Neuronal stem cell (in vitro differentiated cells): ENCODE data around the gene ETFA.

Experiments used
- DNase-seq: peaks from one replicate; pipeline ENCODE4 v3.0.0-alpha.2; 2013; ENCODE audit warnings: low spot score
- H2AFZ ChIP-seq: one replicate; pipeline ENCODE4 v1.6.1; 2013; ENCODE audit warnings: mild to moderate bottlenecking, low read length, inconsistent platforms
- H2AK5ac ChIP-seq: 2 replicates; pipeline ENCODE4 v1.6.1; 2013; ENCODE audit warnings: low read depth, mild to moderate bottlenecking, inconsistent platforms, low read length, moderate library complexity, mixed read lengths
- H2BK120ac ChIP-seq: 2 replicates; pipeline ENCODE4 v1.6.1; 2013; ENCODE audit warnings: low read depth, mild to moderate bottlenecking, inconsistent platforms, low read length, moderate library complexity, mixed read lengths
- H2BK12ac ChIP-seq: one replicate; pipeline ENCODE4 v1.6.1; 2013; ENCODE audit warnings: low read length, inconsistent platforms
- H2BK15ac ChIP-seq: 2 replicates; pipeline ENCODE4 v1.6.1; 2013; ENCODE audit warnings: mild to moderate bottlenecking, low read length, inconsistent platforms, mixed read lengths
- H2BK5ac ChIP-seq: one replicate; pipeline ENCODE4 v1.6.1; 2013; ENCODE audit warnings: inconsistent platforms, mild to moderate bottlenecking, low read length, moderate library complexity
- H3K14ac ChIP-seq: one replicate; pipeline ENCODE4 v1.6.1; 2013; ENCODE audit warnings: low read length, inconsistent platforms
- H3K18ac ChIP-seq: 2 replicates; pipeline ENCODE4 v1.6.1; 2013; ENCODE audit warnings: low read length, inconsistent platforms
- H3K23ac ChIP-seq: 2 replicates; pipeline ENCODE4 v1.6.1; 2013; ENCODE audit warnings: low read depth, mild to moderate bottlenecking, mixed read lengths, low read length, inconsistent platforms; ENCODE audit not compliant: poor library complexity
- H3K27ac ChIP-seq: replicated peaks from 3 replicates; pipeline ENCODE4 v1.5.1; 2013; ENCODE audit warnings: low read length, inconsistent platforms
- H3K27me3 ChIP-seq, 3 experiments: 2 replicates each; pipeline ENCODE4 v1.6.1; 2013; ENCODE audit warnings: low read length in 3 of 3, mild to moderate bottlenecking in 2 of 3, inconsistent platforms in 1 of 3, low read depth in 1 of 3, mixed read lengths in 1 of 3, moderate library complexity in 1 of 3; ENCODE audit not compliant: control insufficient read depth in 3 of 3, insufficient read depth in 3 of 3
- H3K36me3 ChIP-seq, 2 donors: replicated peaks in 1 of 2; 2 replicates each; pipeline ENCODE4 v1.6.1; 2013; ENCODE audit warnings: low read length in 2 of 2; ENCODE audit not compliant: control insufficient read depth in 2 of 2, insufficient read depth in 2 of 2
- H3K4ac ChIP-seq: 2 replicates; pipeline ENCODE4 v1.6.1; 2013; ENCODE audit warnings: inconsistent platforms, mild to moderate bottlenecking, low read length, moderate library complexity
- H3K4me1 ChIP-seq, 2 donors: 1 replicate in 1 of 2; 2 replicates in 1 of 2; pipeline ENCODE4 v1.6.1; 2013; ENCODE audit warnings: low read length in 2 of 2, low read depth in 1 of 2; ENCODE audit not compliant: control insufficient read depth in 2 of 2, insufficient read depth in 1 of 2
- H3K4me2 ChIP-seq: one replicate; pipeline ENCODE4 v1.6.1; 2013; ENCODE audit warnings: mild to moderate bottlenecking, low read length, inconsistent platforms; ENCODE audit not compliant: insufficient read depth, poor library complexity, severe bottlenecking
- H3K4me3 ChIP-seq, 2 donors: 2 replicates each; pipeline ENCODE4 v1.5.1; 2013; ENCODE audit warnings: low read length in 2 of 2, mild to moderate bottlenecking in 2 of 2, inconsistent platforms in 1 of 2, moderate library complexity in 1 of 2
- H3K79me1 ChIP-seq: one replicate; pipeline ENCODE4 v1.6.1; 2013; ENCODE audit warnings: low read depth, mild to moderate bottlenecking, inconsistent platforms, low read length, moderate library complexity
- H3K9ac ChIP-seq: one replicate; pipeline ENCODE4 v1.6.1; 2013; ENCODE audit warnings: mild to moderate bottlenecking, low read depth, low read length, inconsistent platforms; ENCODE audit not compliant: poor library complexity
- H3K9me3 ChIP-seq, 2 donors: replicated peaks in 1 of 2; 2 replicates each; pipeline versions ENCODE3 to v1.6.1; 2013; ENCODE audit warnings: low read length in 2 of 2, mild to moderate bottlenecking in 2 of 2, inconsistent platforms in 1 of 2, low read depth in 1 of 2, mixed read lengths in 1 of 2, moderate library complexity in 1 of 2; ENCODE audit not compliant: control insufficient read depth in 2 of 2, insufficient read depth in 1 of 2
- H4K8ac ChIP-seq: one replicate; pipeline ENCODE4 v1.6.1; 2013; ENCODE audit warnings: low read depth, mild to moderate bottlenecking, inconsistent platforms, low read length, moderate library complexity
- H4K91ac ChIP-seq: one replicate; pipeline ENCODE4 v1.6.1; 2013; ENCODE audit warnings: low read length, low read depth, mild to moderate bottlenecking, inconsistent platforms; ENCODE audit not compliant: poor library complexity
- WGBS, 2 donors: extraction: QIAGEN DNeasy Blood & Tissue Kit; methylation state at CpG; one replicate each; pipeline ENCODE4 v1.1.7; 2013; ENCODE audit warnings: missing lambda C conversion rate in 2 of 2, mixed read lengths in 1 of 2; ENCODE audit not compliant: insufficient read length in 2 of 2, insufficient replicate concordance in 1 of 2; ENCODE audit errors: extremely low coverage in 2 of 2; 5-methylcytosine and 5-hydroxymethylcytosine counted together

Gene ETFA

DNA sequence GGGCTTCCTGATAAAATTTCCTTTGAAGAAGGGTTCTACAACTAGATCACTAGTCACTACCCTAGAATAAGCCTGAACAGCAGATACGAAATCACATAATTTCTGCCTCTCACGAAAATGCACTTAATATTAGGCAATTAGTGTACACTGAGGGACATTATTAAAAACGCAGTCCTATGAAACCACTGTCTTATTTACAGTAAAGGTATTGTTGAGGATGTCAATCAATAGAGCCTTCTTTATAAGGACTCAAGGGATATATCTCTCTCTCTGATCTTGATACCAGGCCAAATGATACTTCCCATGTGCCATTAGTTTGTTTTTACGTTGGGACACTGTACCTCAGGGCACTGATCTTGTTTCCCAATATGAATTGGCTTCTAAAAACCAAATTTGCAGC is 59.6 kb downstream of the ETFA start:
- peaks cover 0 to 3% of the 10 kb centered on the region in 2 donors for H3K36me3 ChIP-seq
- no peak overlapping the region for H2BK120ac ChIP-seq
- H3K14ac ChIP-seq: no peak overlapping the region
- no peak overlapping the region for H3K27ac ChIP-seq
- no peaks in the 10 kb centered on the region for H3K27me3 ChIP-seq
- no peak overlapping the region for H2BK15ac ChIP-seq
- no peak overlapping the region for H2AFZ ChIP-seq
- no peak overlapping the region for H3K4ac ChIP-seq
- H4K8ac ChIP-seq: no peak overlapping the region
- no peak overlapping the region for H4K91ac ChIP-seq
- no peak overlapping the region for H3K4me3 ChIP-seq
- no peak for DNase-seq
- H3K23ac ChIP-seq: no peak overlapping the region
- no peak overlapping the region for H2AK5ac ChIP-seq
- H3K18ac ChIP-seq: no peak overlapping the region
- H3K79me1 ChIP-seq: no peaks in the 10 kb centered on the region
- no peaks in the 10 kb centered on the region for H3K9me3 ChIP-seq
- H3K4me1 ChIP-seq: no peaks in the 10 kb centered on the region
- no peak overlapping the region for H3K9ac ChIP-seq
- H2BK12ac ChIP-seq: no peak overlapping the region
- no peak overlapping the region for H2BK5ac ChIP-seq
- WGBS, 2 donors: no CpG with 5 or more reads among the region's 4 CpGs
- H3K4me2 ChIP-seq: no peak overlapping the region

DNA sequence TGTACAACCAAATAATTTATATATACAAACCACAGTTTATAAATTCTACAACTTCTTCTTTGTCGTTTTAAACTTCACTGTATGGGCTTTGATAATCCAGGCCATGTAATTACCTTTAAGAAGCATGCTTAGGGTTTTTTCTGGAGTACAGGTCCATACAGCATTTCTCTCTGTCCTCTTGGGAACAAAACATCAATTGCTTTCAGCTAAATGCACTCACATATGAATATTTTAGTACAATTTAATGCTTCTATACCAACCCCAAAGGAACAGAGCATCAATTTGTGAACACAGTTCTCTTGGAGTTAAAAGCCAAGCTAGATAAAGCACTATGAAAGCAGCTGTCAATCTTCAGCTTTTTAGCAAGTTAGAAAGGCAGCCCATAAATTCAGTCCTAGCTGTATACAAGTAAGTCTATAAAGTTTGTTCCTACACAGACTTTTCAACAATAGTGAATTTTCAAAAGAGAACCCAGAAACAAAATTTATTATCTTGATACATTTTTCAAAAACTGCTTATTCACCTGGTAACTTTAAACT is 66.1 kb downstream of the ETFA start:
- no peak overlapping the region for H3K4me3 ChIP-seq
- no peak overlapping the region for H4K8ac ChIP-seq
- no peak overlapping the region for H3K23ac ChIP-seq
- H2AFZ ChIP-seq: no peak overlapping the region
- no peak overlapping the region for H3K14ac ChIP-seq
- H2BK12ac ChIP-seq: no peak overlapping the region
- H3K9me3 ChIP-seq: no peaks in the 10 kb centered on the region
- peaks cover 0 to 5% of the 10 kb centered on the region in 2 donors for H3K36me3 ChIP-seq
- H3K4me1 ChIP-seq: peaks cover 0 to 3% of the 10 kb centered on the region in 2 donors
- no peaks in the 10 kb centered on the region for H3K27me3 ChIP-seq
- no peak overlapping the region for H3K4ac ChIP-seq
- H2BK15ac ChIP-seq: no peak overlapping the region
- no peak overlapping the region for H3K27ac ChIP-seq
- H3K18ac ChIP-seq: no peak overlapping the region
- no peak overlapping the region for H4K91ac ChIP-seq
- H3K79me1 ChIP-seq: peaks cover 2% of the 10 kb centered on the region
- no peak overlapping the region for H2AK5ac ChIP-seq
- no CpG with 5 or more reads among the region's 1 CpG for WGBS, 2 donors
- no peak overlapping the region for H3K9ac ChIP-seq
- H3K4me2 ChIP-seq: no peak overlapping the region
- H2BK120ac ChIP-seq: no peak overlapping the region
- no peak overlapping the region for H2BK5ac ChIP-seq
- DNase-seq: no peak

DNA sequence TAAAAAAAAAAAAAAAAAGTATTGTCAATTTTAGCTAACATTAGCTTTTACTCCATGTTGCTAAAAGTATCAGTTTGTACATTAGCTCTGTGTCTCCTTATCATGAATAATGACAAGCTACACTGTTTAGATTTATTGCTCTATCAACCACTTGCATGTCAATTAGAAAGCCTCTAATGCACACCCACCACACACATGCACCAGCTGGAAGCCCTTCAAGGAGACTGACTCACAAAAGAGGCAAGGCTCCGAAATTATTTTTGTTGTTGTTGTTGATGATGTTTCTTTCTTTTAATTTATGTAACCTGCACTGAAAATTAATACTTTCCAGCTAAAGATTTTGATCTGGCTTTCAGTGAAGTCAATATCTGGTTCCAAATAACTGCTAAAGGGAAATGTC is 71.5 kb downstream of the ETFA start:
- Histone ChIP-seq H3K4me1 (peaks cover 0 to under 1% of the 10 kb centered on the region in 2 donors), H3K18ac (no peak overlapping the region), H2BK15ac (no peak overlapping the region), H2BK5ac (no peak overlapping the region), H2AFZ (no peak overlapping the region), H3K27me3 (no peaks in the 10 kb centered on the region), H4K91ac (no peak overlapping the region), H3K36me3 (peaks cover 0 to 5% of the 10 kb centered on the region in 2 donors), H3K4ac (no peak overlapping the region), H3K9me3 (no peaks in the 10 kb centered on the region), H3K79me1 (peaks cover 2% of the 10 kb centered on the region), H3K4me2 (no peak overlapping the region), H2AK5ac (no peak overlapping the region), H2BK12ac (no peak overlapping the region), H2BK120ac (no peak overlapping the region), H4K8ac (no peak overlapping the region), H3K9ac (no peak overlapping the region), H3K23ac (no peak overlapping the region), H3K27ac (no peak overlapping the region), H3K4me3 (no peak overlapping the region), H3K14ac (no peak overlapping the region)
- DNase-seq: no peak
- WGBS, 2 donors: no CpG with 5 or more reads among the region's 1 CpG

DNA sequence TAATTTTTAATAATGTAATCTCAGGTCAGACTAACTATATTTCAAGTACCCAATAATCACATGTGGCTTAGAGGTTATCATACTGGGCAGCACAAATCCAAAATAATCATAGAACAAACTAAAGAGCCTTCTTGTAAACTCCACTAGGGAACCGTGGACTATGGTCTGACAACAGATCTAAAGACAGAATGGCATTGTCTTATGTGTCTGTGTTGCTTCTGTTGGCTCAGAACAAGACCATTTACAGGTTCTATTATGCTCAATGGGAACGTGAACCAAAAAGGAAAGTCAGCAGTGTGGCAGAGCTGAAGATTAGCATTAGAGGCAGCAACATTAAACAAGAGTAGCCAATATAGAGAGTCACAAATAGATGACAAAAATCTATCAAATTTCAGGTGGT is 74.9 kb downstream of the ETFA start:
- peaks cover 0 to 4% of the 10 kb centered on the region in 2 donors for H3K4me1 ChIP-seq
- no peak overlapping the region for H2BK15ac ChIP-seq
- no peak overlapping the region for H4K8ac ChIP-seq
- no peak overlapping the region for H3K4me2 ChIP-seq
- no peak overlapping the region for H3K14ac ChIP-seq
- no peak overlapping the region for H3K27ac ChIP-seq
- no peak overlapping the region for H4K91ac ChIP-seq
- H3K4me3 ChIP-seq: no peak overlapping the region
- WGBS, 2 donors: no CpG with 5 or more reads among the region's 2 CpGs
- no peak overlapping the region for H2BK120ac ChIP-seq
- DNase-seq: no peak
- no peak overlapping the region for H3K23ac ChIP-seq
- H3K27me3 ChIP-seq: no peaks in the 10 kb centered on the region
- H3K9ac ChIP-seq: no peak overlapping the region
- peaks cover 0 to 7% of the 10 kb centered on the region in 2 donors for H3K36me3 ChIP-seq
- H3K9me3 ChIP-seq: no peaks in the 10 kb centered on the region
- no peak overlapping the region for H2AK5ac ChIP-seq
- H2BK5ac ChIP-seq: no peak overlapping the region
- H2BK12ac ChIP-seq: no peak overlapping the region
- H3K18ac ChIP-seq: no peak overlapping the region
- H2AFZ ChIP-seq: no peak overlapping the region
- no peaks in the 10 kb centered on the region for H3K79me1 ChIP-seq
- no peak overlapping the region for H3K4ac ChIP-seq
